HG03159 (cell line): ENCODE measurements around the gene FAM210B.
"Not testable (repeated sequence)": the region's sequence is repeated elsewhere in the genome, so short reads cannot be mapped to it uniquely, and the experiment has no call there.

Experiments used
- ATAC-seq: cut with Tn5 transposase; IDR thresholded peaks from one replicate; pipeline ENCODE4 v1.9.1; 2021; ENCODE audit warnings: mild to moderate bottlenecking, moderate library complexity; ENCODE audit not compliant: unreplicated experiment

Gene FAM210B

GRCh38 chr20:56358600-56359211, at the start of gene FAM210B:
TSS of gene FAM210B (plus strand) at chr20:56358974. CDS start at chr20:56359006, 32 bp downstream.
- ATAC-seq: peak; percentile 93

- no peak for ATAC-seq
Observed at GRCh38 chr20:56316051-56316450, 42.7 kb upstream of the FAM210B start.

GRCh38 chr20:56316483-56316882, 42.3 kb upstream of the FAM210B start:
- no peak for ATAC-seq

- ATAC-seq: no peak
Observed at GRCh38 chr20:56322681-56323080, 36.1 kb upstream of the FAM210B start.

- ATAC-seq: no peak
Observed at GRCh38 chr20:56323206-56323605, 35.6 kb upstream of the FAM210B start.

- ATAC-seq: no peak
Observed at GRCh38 chr20:56323656-56324055, 35.1 kb upstream of the FAM210B start.

GRCh38 chr20:56324806-56325205, 34.0 kb upstream of the FAM210B start:
- no peak for ATAC-seq

GRCh38 chr20:56328861-56329260, 29.9 kb upstream of the FAM210B start:
- no peak for ATAC-seq

GRCh38 chr20:56336709-56337108, 22.1 kb upstream of the FAM210B start:
- not testable (repeated sequence) for ATAC-seq

GRCh38 chr20:56342783-56343182, 16.0 kb upstream of the FAM210B start:
- ATAC-seq: no peak

- ATAC-seq: peak; percentile 77
Observed at GRCh38 chr20:56343861-56344381, 14.9 kb upstream of the FAM210B start.

GRCh38 chr20:56345911-56346310, 12.9 kb upstream of the FAM210B start:
- ATAC-seq: no peak

GRCh38 chr20:56347628-56348304, 11.0 kb upstream of the FAM210B start:
- no peak for ATAC-seq

- ATAC-seq: no peak
Observed at GRCh38 chr20:56348305-56348693, 10.5 kb upstream of the FAM210B start.

- no peak for ATAC-seq
Observed at GRCh38 chr20:56348746-56349145, 10.0 kb upstream of the FAM210B start.

GRCh38 chr20:56350842-56351241, 7.9 kb upstream of the FAM210B start:
- ATAC-seq: no peak

GRCh38 chr20:56352345-56353055, 6.3 kb upstream of the FAM210B start:
- no peak for ATAC-seq

GRCh38 chr20:56353356-56353755, 5.4 kb upstream of the FAM210B start:
- no peak for ATAC-seq

- no peak for ATAC-seq
Observed at GRCh38 chr20:56358070-56358469, 704 bp upstream of the FAM210B start.

GRCh38 chr20:56359212-56360132, 698 bp downstream of the FAM210B start:
- ATAC-seq: peak; percentile 38
